ENCODE results near the gene CYP4F3.

The CYP4F3 gene

GRCh38 chr19:15618321-15618720 is 22.4 kb upstream of the CYP4F3 start:
- Mint-ChIP-seq H3K4me3 (no peak overlapping the region), H3K36me3 (ENCODE audit: insufficient read depth) (no peaks in the 10 kb centered on the region), H3K9me3 (no peaks in the 10 kb centered on the region), H3K27ac (no peak overlapping the region), H3K4me1 (ENCODE audit: low read depth in 2 of 2) (no peaks in the 10 kb centered on the region), H3K27me3 (peaks cover 47 to 84% of the 10 kb centered on the region in 2 donors)
- no peak for ATAC-seq (replicated peaks)
- DNase-seq = no peak

GRCh38 chr19:15621801-15622200 is 18.9 kb upstream of the CYP4F3 start:
- Mint-ChIP-seq H3K27ac (no peak overlapping the region), H3K4me3 (no peak overlapping the region), H3K27me3 (peaks cover 53 to 76% of the 10 kb centered on the region in 2 donors), H3K9me3 (no peaks in the 10 kb centered on the region), H3K36me3 (ENCODE audit: insufficient read depth) (no peaks in the 10 kb centered on the region), H3K4me1 (ENCODE audit: low read depth in 2 of 2) (no peaks in the 10 kb centered on the region)
- DNase-seq = no peak
- no peak for ATAC-seq (replicated peaks)

DNA sequence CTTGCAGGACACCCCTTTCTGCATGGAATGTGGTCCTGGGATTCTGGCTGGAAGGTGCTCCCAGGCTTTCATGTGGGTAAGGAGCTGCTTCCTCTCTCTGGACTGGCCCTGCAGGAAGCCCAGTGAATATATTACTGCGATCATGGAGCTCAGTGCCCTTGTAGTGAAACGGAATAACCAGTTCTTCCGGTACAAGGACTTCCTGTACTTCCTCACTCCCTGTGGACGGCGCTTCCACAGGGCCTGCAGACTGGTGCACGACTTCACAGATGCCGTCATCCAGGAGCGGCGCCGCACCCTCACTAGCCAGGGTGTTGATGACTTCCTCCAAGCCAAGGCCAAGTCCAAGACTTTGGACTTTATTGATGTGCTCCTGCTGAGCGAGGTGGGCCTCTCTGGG is 17.7 kb upstream of the CYP4F3 start:
- H3K27me3 Mint-ChIP-seq = peaks cover 46 to 69% of the 10 kb centered on the region in 2 donors
- H3K9me3 Mint-ChIP-seq = no peaks in the 10 kb centered on the region
- no peak overlapping the region for H3K4me3 Mint-ChIP-seq
- H3K36me3 Mint-ChIP-seq (ENCODE audit: insufficient read depth) = no peaks in the 10 kb centered on the region
- DNase-seq (no peak), ATAC-seq (replicated peaks) (no peak)
- no peak overlapping the region for H3K27ac Mint-ChIP-seq
- no peaks in the 10 kb centered on the region for H3K4me1 Mint-ChIP-seq (ENCODE audit: low read depth in 2 of 2)

GRCh38 chr19:15623711-15624318 is 16.9 kb upstream of the CYP4F3 start:
- H3K27ac Mint-ChIP-seq = no peak overlapping the region
- peaks cover 45 to 69% of the 10 kb centered on the region in 2 donors for H3K27me3 Mint-ChIP-seq
- no peak for DNase-seq
- ATAC-seq (replicated peaks) = no peak
- H3K36me3 Mint-ChIP-seq (ENCODE audit: insufficient read depth) = no peaks in the 10 kb centered on the region
- H3K4me3 Mint-ChIP-seq = no peak overlapping the region
- no peaks in the 10 kb centered on the region for H3K4me1 Mint-ChIP-seq (ENCODE audit: low read depth in 2 of 2)
- H3K9me3 Mint-ChIP-seq = no peaks in the 10 kb centered on the region

- peaks cover 4% of the 10 kb centered on the region for H3K36me3 Mint-ChIP-seq (ENCODE audit: insufficient read depth)
- DNase-seq (no peak), ATAC-seq (replicated peaks) (no peak)
- H3K4me3 Mint-ChIP-seq = no peak overlapping the region
- no peaks in the 10 kb centered on the region for H3K9me3 Mint-ChIP-seq
- no peak overlapping the region for H3K27ac Mint-ChIP-seq
- H3K4me1 Mint-ChIP-seq (ENCODE audit: low read depth in 2 of 2) = peaks cover 5 to 6% of the 10 kb centered on the region in 2 donors
- H3K27me3 Mint-ChIP-seq = peaks cover 24 to 33% of the 10 kb centered on the region in 2 donors
Observed at GRCh38 chr19:15628236-15629002, 12.3 kb upstream of the CYP4F3 start.

GRCh38 chr19:15629003-15629880 is 11.5 kb upstream of the CYP4F3 start:
- H3K27ac Mint-ChIP-seq = no peak overlapping the region
- peak; percentile 89 to 93 (median 92) for DNase-seq
- H3K4me3 Mint-ChIP-seq = no peak overlapping the region
- peaks cover 5 to 6% of the 10 kb centered on the region in 2 donors for H3K4me1 Mint-ChIP-seq (ENCODE audit: low read depth in 2 of 2)
- H3K36me3 Mint-ChIP-seq (ENCODE audit: insufficient read depth) = peaks cover 4% of the 10 kb centered on the region
- H3K9me3 Mint-ChIP-seq = no peaks in the 10 kb centered on the region
- H3K27me3 Mint-ChIP-seq = peaks cover 20 to 26% of the 10 kb centered on the region in 2 donors
- peak; percentile 92 for ATAC-seq (replicated peaks)

- no peak overlapping the region for H3K4me3 Mint-ChIP-seq
- DNase-seq = peak; percentile 3 to 25 (median 23)
- no peaks in the 10 kb centered on the region for H3K9me3 Mint-ChIP-seq
Observed at GRCh38 chr19:15631817-15632216, 8.9 kb upstream of the CYP4F3 start.

DNA sequence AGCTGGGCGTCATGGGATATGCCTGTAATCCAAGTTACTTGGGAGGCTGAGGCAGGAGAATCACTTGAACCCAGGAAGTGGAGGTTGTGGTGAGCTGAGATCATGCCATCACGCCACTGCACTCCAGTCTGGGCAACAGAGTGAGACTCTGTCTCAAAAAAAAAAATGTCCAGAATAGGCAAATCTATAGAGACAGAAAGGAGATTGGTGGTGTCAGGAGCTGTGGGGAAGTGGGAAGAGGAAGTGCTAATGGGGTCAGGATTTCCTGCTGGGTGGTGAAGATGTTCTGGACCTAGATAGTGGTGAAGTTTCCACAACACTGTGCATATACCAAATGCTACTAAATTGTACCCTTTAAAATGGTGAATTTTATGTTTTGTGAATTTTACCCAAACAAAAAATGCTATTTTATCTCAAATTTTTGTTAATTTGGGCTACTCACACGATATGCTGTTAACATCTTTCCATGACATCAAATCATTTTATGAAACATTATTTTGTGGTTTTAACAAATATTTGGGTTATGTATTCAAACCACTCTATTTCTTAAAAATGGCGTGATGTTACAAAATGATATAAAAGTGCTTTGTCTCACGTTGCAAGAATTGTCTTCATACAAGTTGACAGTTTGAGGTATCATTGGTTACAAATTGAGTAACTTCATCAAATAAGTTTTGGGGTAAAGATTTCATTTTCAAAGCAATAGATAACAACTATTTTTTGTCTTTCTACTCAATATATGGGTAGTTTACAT is 7.4 kb upstream of the CYP4F3 start:
- H3K27ac Mint-ChIP-seq = no peak overlapping the region
- H3K9me3 Mint-ChIP-seq = no peaks in the 10 kb centered on the region
- H3K4me3 Mint-ChIP-seq = no peak overlapping the region
- H3K27me3 Mint-ChIP-seq = peaks cover 32 to 37% of the 10 kb centered on the region in 2 donors
- no peak for DNase-seq
- ATAC-seq (replicated peaks) = peak; percentile 20
- H3K36me3 Mint-ChIP-seq (ENCODE audit: insufficient read depth) = peaks cover 4% of the 10 kb centered on the region
- H3K4me1 Mint-ChIP-seq (ENCODE audit: low read depth in 2 of 2) = peaks cover 5 to 6% of the 10 kb centered on the region in 2 donors

More at GRCh38 chr19:15631817-15632216, 8.9 kb upstream of the CYP4F3 start:
- peaks cover 5 to 6% of the 10 kb centered on the region in 2 donors for H3K4me1 Mint-ChIP-seq (ENCODE audit: low read depth in 2 of 2)
- H3K27me3 Mint-ChIP-seq = peaks cover 25 to 37% of the 10 kb centered on the region in 2 donors
- H3K27ac Mint-ChIP-seq = no peak overlapping the region
- peak; percentile 61 for ATAC-seq (replicated peaks)
- peaks cover 4% of the 10 kb centered on the region for H3K36me3 Mint-ChIP-seq (ENCODE audit: insufficient read depth)

- no peak for DNase-seq
- no peak for ATAC-seq (replicated peaks)
- H3K27ac Mint-ChIP-seq = no peak overlapping the region
- H3K4me3 Mint-ChIP-seq = no peak overlapping the region
- H3K9me3 Mint-ChIP-seq = no peaks in the 10 kb centered on the region
- peaks cover 3% of the 10 kb centered on the region for H3K36me3 Mint-ChIP-seq (ENCODE audit: insufficient read depth)
- H3K27me3 Mint-ChIP-seq = peaks cover 28 to 31% of the 10 kb centered on the region in 2 donors
- peaks cover 5 to 6% of the 10 kb centered on the region in 2 donors for H3K4me1 Mint-ChIP-seq (ENCODE audit: low read depth in 2 of 2)
Observed at GRCh38 chr19:15634105-15634504, 6.6 kb upstream of the CYP4F3 start.

DNA sequence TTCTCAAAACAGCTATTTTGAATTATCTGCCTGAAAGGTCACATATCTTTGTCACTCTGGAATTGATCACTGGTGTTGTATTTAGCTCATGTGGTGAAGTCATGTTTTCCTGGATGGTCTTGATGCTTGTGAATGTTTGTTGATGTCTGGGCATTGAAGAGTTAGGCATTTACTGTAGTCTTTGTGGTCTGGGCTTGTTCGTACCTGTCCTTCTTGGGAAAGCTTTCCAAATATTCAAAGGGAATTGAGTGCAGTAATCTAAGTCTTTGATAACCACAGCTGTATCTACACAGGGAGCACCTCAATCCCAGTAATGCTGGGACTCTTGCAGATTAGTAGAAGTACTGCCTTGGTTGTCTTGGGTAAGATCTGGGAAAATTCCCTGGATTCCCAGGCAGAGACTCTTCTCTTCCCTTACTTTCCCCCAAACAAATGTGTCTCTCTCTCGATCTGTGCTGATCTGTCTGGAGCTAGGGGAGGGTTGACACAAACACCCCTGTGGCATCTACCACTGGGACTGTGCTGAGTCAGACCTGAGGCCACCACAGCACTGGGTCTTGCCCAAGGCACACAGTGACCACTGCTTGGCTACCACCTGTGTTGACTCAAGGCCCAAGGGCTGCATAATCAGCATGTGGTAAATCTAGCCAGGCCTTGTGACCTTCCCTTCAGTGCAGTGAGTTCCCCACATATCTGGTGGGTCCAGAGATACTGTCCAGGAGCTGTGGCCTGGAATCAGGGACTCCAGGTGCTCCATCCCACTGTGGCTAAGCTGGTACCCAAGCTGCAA is 5.5 kb upstream of the CYP4F3 start:
- no peak for ATAC-seq (replicated peaks)

DNA sequence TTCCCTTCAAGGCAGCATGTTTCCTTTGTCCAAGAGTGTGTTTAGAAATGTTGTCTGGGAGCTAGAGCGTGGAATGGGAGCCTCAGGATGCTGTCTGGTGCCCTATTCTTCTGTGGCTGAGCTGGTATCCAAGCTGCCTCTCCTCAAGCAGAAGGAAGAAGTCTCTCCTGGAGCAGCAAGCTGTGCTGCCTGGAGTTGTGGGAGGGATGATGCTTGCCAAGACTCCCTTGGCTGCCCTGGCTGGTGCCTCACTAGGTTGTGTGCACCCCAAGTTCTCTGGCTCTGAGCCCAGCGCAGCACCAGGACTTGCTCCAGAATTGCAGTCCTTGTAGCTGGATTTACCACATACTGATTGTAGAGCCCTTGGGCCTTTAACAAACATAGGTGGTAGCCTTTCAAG is 4.7 kb upstream of the CYP4F3 start:
- no peaks in the 10 kb centered on the region for H3K36me3 Mint-ChIP-seq (ENCODE audit: insufficient read depth)

More for the DNA sequence above, 5.5 kb upstream of the CYP4F3 start:
- Mint-ChIP-seq H3K36me3 (ENCODE audit: insufficient read depth) (no peaks in the 10 kb centered on the region), H3K4me1 (ENCODE audit: low read depth in 2 of 2) (peaks cover 5 to 6% of the 10 kb centered on the region in 2 donors), H3K27me3 (peaks cover 37 to 39% of the 10 kb centered on the region in 2 donors), H3K27ac (no peak overlapping the region), H3K4me3 (no peak overlapping the region), H3K9me3 (no peaks in the 10 kb centered on the region)
- no peak for DNase-seq

GRCh38 chr19:15639596-15639995 is 1.1 kb upstream of the CYP4F3 start:
- H3K9me3 Mint-ChIP-seq = no peaks in the 10 kb centered on the region
- no peaks in the 10 kb centered on the region for H3K36me3 Mint-ChIP-seq (ENCODE audit: insufficient read depth)
- no peak overlapping the region for H3K27ac Mint-ChIP-seq
- H3K4me3 Mint-ChIP-seq = no peak overlapping the region
- DNase-seq (no peak), ATAC-seq (replicated peaks) (no peak)
- peaks cover 35 to 44% of the 10 kb centered on the region in 2 donors for H3K27me3 Mint-ChIP-seq
- peaks cover 0 to 5% of the 10 kb centered on the region in 2 donors for H3K4me1 Mint-ChIP-seq (ENCODE audit: low read depth in 2 of 2)

More for the DNA sequence above, 4.7 kb upstream of the CYP4F3 start:
- ATAC-seq (replicated peaks) (no peak), DNase-seq (no peak)
- no peaks in the 10 kb centered on the region for H3K9me3 Mint-ChIP-seq
- H3K4me3 Mint-ChIP-seq = no peak overlapping the region
- H3K4me1 Mint-ChIP-seq (ENCODE audit: low read depth in 2 of 2) = peaks cover 5 to 6% of the 10 kb centered on the region in 2 donors
- peaks cover 39% of the 10 kb centered on the region in 2 donors for H3K27me3 Mint-ChIP-seq
- H3K27ac Mint-ChIP-seq = no peak overlapping the region
